SKM-1 treated with dmso at 0.1 percent for 144 hours (cell line): Measurements from ENCODE around the gene STPG4.

Experiments
- DNase-seq: peaks from one replicate; lab custom pipeline; 2025; ENCODE audit not compliant: unreplicated experiment; lab: John Stamatoyannopoulos, UW

STPG4 gene

GRCh38 chr2:47056868-47057686 is 98.0 kb downstream of the STPG4 start:
- DNase-seq, result peak; percentile 60

GRCh38 chr2:47056374-47056773 is 98.7 kb downstream of the STPG4 start:
- DNase-seq, result no peak

DNA sequence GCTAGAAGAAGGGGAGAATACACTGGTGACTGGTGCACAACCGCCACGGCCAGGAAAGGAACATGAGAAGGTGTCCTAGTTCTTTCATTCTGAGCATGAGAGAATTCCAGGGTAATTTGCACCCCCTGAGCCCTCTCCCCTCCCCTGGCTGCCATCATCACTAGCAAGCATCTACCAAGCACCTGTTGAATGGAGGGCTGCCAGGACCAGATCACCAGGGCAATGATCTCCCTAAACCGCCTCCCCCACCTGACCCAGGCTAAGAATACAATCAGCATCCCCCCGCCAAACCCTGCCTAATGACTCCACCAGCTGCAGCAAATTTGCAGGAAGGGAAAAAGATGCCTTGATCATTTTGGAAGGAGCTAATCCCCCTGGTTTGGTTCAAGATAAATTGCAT is 100.2 kb downstream of the STPG4 start:
- no peak for DNase-seq

GRCh38 chr2:47054036-47054555 is 101.0 kb downstream of the STPG4 start:
- no peak for DNase-seq

DNA sequence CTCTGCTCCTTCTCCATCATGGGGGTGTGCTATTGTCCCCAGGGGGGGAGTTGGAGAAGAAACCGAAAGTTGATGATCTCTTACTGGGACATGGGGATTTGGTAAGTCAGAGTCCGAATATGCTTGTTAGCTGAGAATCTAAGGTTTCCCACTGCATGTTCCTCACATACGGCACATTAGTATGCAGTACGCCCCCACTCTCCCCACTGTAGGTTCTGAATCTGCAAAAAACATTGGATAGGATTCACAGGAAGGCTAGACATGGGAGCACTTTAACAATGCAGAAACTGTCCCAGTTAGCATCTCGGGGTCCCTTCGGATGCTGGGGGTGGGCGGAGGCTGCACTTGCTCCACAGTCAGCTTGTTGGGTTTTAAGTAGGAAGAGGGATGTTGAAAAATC is 102.3 kb downstream of the STPG4 start:
- DNase-seq, result no peak

GRCh38 chr2:47051562-47051961 is 103.5 kb downstream of the STPG4 start:
- DNase-seq, result no peak

DNA sequence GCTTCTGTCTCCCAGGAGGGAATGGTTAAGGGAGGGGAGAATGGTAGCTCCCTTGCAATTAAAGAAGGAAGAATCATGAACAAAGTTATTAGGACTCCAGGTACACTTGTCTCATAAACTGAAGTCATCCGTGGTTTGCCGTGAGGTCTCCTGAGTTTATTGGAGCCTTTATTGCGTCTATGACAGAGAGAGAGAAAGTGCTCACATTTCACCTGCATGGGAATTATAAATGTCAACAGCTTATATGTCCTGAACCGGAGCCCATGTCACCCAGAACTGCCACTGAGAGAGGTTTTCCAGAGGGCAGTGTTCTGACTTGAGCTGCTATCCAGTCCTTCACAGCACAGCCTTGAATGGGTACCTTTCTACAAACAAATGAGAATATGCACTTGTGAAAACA is 104.3 kb downstream of the STPG4 start:
- no peak for DNase-seq

DNA sequence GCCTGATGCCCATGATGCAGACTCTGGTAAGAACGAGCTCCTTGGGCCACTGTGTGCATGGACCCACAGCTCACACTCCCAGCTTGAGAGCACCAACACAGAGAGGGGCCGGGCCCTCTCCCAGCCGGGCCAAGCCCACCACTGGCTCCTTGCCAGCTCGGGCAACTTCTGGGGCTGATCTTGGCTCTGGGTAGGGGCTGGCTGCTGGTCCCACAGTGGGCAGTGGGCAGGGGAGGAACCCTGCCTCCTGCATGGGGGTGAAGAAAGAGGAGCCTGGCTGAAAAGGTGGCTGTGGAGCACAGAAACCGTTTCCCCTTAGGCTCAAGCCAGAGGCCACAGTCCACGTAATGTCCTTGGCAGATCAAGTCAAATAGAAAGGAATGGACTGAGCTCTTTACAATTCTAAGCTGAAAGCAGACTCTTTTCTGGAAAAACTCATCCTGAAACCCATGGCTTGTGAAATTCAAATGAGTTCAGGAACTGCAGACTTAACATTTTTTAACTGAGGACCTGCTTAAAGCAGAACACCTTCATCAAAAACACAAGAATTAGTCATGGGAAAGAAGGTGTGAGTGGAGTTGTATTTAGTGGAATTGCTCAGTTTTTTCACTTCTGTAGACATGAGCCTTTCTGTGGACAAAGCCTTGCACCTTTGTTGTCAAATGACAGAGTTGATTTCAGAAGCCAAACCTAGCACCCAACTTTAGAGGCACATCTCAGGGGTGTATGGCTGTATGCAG is 104.9 kb downstream of the STPG4 start:
- DNase-seq, result no peak

- DNase-seq, result no peak
Observed at GRCh38 chr2:47049502-47049901, 105.6 kb downstream of the STPG4 start.

- no peak for DNase-seq
Observed at GRCh38 chr2:47048801-47049480, 106.2 kb downstream of the STPG4 start.

GRCh38 chr2:47046271-47046670 is 108.8 kb downstream of the STPG4 start:
- DNase-seq, result no peak

GRCh38 chr2:47043891-47044239 is 111.2 kb downstream of the STPG4 start:
- no peak for DNase-seq

- no peak for DNase-seq
Observed at GRCh38 chr2:47043142-47043890, 111.8 kb downstream of the STPG4 start.

DNA sequence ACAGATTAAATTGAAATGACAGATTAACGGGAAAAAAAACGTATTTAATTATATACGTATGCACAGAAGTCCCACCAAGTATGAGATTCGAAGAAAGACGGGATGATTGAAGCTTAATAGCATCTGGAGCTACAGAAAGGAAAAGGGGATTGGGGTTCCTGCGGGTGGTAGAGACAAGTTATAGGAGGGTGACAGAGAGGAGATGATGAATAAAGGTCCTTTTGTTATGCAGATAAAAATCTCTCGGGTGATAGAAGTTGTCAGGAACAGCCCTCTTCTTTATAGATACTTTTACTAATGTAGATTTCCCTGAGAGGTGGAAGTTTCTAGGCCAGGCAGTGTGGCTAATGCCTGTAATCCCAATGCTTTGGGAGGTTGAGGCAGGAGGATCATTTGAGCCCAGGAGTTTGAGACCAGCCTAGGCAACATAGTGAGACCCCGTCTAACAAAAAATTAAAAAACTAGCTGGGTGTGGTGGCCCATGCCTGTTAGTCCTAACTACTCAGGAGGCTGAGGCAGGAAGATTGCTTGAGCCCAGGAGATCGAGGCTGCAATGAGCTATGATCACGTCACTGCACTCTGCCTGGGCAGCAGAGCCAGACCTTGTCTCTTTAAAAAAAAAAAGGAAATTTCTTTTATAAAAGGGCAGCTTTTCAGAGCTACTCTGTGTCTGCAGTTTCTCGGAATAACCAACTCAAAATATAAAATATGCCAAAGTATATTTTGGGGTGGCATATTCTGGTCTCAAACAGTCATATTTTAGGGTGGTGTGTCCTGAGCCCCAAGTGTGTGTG is 113.0 kb downstream of the STPG4 start:
- no peak for DNase-seq

DNA sequence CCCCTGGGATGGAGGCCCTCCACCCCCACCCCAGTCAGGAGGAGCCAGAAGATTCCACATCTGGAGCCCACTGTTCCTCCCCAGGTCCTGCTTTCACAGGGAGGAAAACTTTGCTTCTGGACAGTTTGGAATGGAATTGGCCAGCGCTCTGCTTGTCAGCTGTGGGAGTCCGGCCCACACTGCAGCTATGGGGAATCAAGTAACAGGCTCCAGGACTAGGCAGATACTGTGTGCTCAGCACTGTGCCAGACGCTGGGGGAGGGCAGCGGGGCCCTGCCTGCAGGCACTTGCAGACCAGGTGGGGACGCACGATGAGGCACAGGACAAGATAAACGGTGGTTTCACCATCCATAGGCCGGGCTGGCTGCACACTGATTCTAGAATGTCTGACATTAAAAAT is 114.0 kb downstream of the STPG4 start:
- no peak for DNase-seq

DNA sequence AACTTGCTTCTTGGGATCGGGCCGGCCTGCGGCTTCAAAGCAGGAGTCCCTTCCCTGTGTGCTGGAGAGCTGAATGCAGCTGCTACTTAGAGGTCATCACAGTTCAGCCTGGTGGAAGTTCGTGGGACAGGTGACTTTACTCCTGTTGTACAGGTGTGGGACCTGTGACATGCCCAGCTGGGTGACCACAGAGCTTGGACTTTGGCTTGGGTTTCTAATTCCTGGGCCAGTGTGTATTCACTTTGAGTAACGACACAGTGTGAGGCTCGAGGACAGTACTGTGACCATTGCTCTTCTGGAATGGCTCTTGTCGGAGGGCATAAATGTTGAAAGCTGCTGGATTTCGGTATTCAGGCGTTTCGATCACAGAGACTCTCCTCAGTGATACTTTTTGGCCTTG is 114.5 kb downstream of the STPG4 start:
- no peak for DNase-seq

DNA sequence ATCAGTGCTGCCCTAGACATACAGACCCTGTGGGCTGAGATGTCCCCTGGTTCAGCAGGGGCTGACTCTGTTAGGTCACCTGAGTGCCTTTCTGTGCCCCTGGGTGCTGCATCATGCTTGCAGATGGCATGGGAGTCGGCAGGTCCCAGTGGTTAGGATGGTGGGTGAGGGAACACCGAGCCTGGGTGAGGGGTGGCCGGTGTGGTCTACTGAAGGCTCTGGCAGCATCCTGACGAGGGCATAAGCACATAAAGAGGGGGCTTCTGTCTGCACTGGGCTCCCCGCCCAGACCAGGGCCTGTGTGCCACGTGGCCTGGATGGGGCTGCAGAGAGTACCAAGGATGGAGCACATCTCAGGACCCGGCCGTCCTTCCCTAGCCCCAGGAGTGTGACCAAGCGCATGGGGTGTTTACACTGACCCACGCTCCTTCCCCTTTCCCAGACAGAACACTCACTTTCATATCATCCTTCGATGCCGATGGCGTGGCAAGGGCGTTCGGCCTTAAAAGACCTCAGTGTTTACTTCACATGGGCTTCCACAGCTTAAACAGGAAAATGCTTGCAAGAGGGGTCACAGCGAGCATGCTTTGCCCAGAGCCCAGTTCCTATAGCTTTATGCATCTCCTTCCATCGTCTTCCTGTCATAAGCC is 115.1 kb downstream of the STPG4 start:
- DNase-seq, result no peak

- no peak for DNase-seq
Observed at GRCh38 chr2:47039489-47039870, 115.6 kb downstream of the STPG4 start.

DNA sequence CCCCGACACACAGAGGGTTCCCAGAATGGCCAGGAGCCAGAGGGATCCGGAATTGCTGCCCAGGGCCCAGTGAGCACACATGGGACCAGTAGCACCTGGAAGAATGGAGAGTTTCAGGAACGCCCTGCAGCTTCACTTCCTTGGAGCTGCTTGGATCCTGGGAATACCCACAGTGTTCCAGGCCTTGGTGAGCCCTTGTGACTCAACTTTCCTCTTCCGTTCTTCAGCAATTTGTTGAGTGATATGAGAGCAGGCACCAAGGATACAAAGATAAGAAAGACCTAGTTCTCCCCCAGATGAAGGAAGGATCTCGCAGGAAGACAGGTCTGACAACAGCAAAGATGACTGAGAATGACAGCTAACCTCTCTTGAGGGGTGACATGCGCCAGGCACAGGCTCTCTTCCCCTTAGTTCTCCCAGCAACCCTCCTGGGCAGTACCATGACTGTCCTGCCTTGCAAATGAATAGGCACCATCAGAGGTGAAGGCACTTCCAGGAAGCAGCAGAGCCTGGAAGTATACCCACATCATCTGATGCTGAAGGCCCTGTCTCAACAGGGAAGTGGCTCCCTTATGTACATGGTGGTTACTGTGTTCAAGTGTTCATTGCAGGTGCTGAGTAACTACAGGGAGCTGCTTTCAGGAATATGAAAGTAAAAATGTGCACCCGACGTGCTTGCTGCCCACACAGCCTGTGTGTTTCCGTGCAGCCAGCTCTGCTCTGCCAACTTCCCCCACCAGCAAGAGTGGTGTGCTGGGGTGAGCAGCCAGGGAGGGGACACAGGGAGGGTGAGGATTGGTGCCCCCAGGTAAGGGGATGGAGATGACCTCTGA is 116.2 kb downstream of the STPG4 start:
- DNase-seq, result no peak
